Activated T-cell treated with anti-CD3 and anti-CD28 coated beads for 24 hours (primary cell): ENCODE data around the gene ST7L.

ENCODE experiments used
- DNase-seq: peaks from one replicate; pipeline ENCODE4 v3.0.0-alpha.2; 2020; ENCODE audit warnings: low read depth

Gene ST7L

GRCh38 chr1:112618114-112618720 is 724 bp downstream of the ST7L start:
- peak; percentile 22 for DNase-seq

- no peak for DNase-seq
Measured at GRCh38 chr1:112614460-112615065, 4.4 kb downstream of the ST7L start.

GRCh38 chr1:112605633-112606327 is 13.2 kb downstream of the ST7L start:
- DNase-seq, result no peak

GRCh38 chr1:112603541-112603940 is 15.4 kb downstream of the ST7L start:
- DNase-seq, result no peak

- DNase-seq, result no peak
Measured at GRCh38 chr1:112603012-112603411, 15.9 kb downstream of the ST7L start.

GRCh38 chr1:112599477-112599876 is 19.5 kb downstream of the ST7L start:
- DNase-seq, result no peak

DNA sequence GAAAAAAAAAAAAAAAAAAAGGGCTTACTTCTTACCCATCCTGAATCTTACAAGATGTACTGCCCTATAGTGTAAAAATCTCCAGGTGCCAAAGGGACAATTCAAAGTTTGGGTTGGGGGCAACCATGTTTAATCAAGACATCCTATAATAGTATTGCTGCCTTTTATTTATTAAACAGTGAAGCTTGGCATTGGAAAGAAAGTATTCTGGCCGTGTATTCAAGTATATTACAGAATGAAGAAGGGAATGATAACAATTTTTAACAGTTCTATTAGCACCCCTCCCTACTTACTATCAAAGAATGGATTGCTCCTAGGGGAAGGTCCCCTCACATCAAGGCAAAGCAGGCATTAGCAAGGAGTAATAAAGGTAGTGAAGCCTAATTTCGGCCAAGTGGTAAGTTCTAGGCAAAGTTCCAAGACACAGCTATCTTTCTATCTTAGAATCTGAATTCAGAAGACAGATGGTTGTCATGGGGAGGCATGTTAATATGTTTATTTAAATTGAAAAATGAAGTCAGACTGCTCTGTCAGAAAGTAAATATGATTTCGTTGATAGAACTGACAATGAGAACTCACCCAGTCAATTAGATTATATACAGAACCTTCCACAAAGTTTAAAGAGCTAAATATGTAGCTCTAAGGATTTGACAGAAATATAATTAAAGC is 24.6 kb downstream of the ST7L start:
- no peak for DNase-seq

- DNase-seq, result no peak
Measured at GRCh38 chr1:112589766-112590165, 29.2 kb downstream of the ST7L start.

- no peak for DNase-seq
Measured at GRCh38 chr1:112583366-112583765, 35.6 kb downstream of the ST7L start.

GRCh38 chr1:112581586-112582192 is 37.3 kb downstream of the ST7L start:
- DNase-seq, result no peak

- no peak for DNase-seq
Measured at GRCh38 chr1:112579801-112580510, 39.0 kb downstream of the ST7L start.

GRCh38 chr1:112576240-112576639 is 42.7 kb downstream of the ST7L start:
- no peak for DNase-seq

- no peak for DNase-seq
Measured at GRCh38 chr1:112575154-112575804, 43.7 kb downstream of the ST7L start.

GRCh38 chr1:112565800-112566199 is 53.1 kb downstream of the ST7L start:
- no peak for DNase-seq

GRCh38 chr1:112564081-112564480 is 54.9 kb downstream of the ST7L start:
- DNase-seq, result no peak

DNA sequence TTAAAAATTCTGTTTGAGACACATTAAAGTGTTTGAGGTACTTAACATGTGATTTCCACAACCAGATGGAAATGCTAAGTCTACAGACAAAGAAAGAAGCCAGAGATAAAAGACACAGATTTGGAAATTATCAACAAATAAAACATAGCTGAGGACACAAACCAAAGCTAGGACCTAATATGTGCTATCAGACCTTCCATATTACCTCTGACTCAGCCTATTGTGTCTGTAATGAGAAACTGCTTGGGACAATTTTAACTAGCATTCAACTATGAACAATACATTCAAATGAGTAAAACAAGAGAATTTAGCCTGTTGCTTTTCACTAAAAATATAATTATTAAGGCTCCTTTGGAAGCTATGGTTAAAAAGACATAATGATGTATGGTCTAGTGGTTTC is 55.6 kb downstream of the ST7L start:
- DNase-seq, result no peak

DNA sequence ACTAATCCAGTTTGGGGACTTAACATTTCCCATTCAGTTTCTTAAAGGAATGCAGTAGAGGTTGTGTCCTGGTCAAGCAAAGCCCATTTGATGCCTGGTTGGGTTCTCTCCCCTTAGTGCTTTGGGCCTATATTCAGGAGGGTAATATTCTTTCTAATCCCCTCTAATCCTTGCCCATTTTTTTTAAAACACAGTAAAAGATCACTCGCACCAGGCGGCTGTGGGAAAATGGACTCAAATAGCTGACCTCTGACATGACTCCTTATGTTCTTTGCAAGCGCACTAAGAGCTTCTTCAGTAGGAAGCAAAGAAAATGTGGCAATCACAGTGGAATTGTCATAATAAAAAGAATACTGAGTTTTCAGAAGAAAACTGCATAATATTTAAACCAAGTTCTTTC is 60.3 kb downstream of the ST7L start:
- no peak for DNase-seq

DNA sequence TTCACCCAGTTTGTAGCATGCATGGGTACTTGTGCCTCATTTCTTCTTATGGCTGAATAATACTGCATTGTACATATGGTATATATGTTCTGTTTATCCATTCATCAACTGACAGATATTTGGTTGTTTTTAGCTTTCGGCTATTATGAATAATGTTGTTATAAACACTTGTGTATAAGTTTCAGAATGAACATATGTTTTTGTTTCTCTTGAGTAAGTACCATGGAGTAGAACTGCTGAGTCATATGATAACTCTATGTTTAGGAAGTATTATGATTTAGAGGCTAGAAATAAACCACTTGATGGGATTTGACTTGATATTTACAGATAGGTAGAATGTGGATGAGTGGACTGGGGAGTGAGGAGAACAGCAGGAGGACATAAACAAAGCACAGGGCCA is 61.6 kb downstream of the ST7L start:
- no peak for DNase-seq

- no peak for DNase-seq
Measured at GRCh38 chr1:112554411-112554810, 64.5 kb downstream of the ST7L start.

- no peak for DNase-seq
Measured at GRCh38 chr1:112549590-112549989, 69.4 kb downstream of the ST7L start.

DNA sequence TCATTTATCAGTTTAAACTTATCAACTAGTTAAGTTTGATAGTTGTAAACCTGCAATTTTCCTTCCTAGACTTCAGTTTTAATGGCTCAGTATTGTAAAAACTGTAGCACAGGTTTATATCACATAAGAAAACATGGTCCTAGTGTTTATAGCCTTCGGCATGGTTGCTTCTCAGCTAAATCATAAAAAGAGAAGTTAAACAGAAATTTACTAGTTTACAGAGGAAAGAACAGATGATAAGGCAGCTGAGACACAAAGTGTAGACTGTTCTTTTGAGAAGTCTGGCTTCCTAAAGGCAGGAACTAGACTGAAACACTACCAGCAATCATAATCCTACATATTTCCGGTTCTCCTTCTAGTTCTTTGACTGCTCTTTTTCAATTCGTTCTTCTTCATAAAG is 70.4 kb downstream of the ST7L start:
- no peak for DNase-seq
